Thyroid gland (tissue), 4 donors: ENCODE results near the gene CDC14C.

Experiments
- CTCF ChIP-seq, 6 experiments: fragments of 200-600 bp in 3 of 6; fragments of 450-650 bp in 3 of 6; sonication (generic) in 3 of 6; IDR thresholded peaks; one replicate each; pipeline ENCODE4 v1.5.1; 2016 to 2019; ENCODE audit warnings: antibody characterized with exemption in 6 of 6, mild to moderate bottlenecking in 2 of 6, inconsistent platforms in 1 of 6, moderate library complexity in 1 of 6
- POLR2A ChIP-seq, 2 donors: fragments of 450-650 bp; IDR thresholded peaks; one replicate each; pipeline ENCODE4 v1.6.1; 2017; ENCODE audit warnings: antibody characterized with exemption in 2 of 2, mild to moderate bottlenecking in 2 of 2, moderate library complexity in 1 of 2

GRCh38 chr7:48901966-48902365 lies 22.4 kb upstream of the CDC14C start:
- TF ChIP-seq CTCF (IDR thresholded peaks at IDR 0.05) = no peak
- TF ChIP-seq POLR2A (IDR thresholded peaks at IDR 0.05) = no peak
